HepG2 (cell line): ENCODE measurements around the gene MBLAC1. TPM values are rescaled to one million over a fixed set of nuclear protein-coding genes. Genes with fewer than 3 reads are reported as not detected.
A peak's percentile ranks its signal among the peaks of the same experiment; 100 is the strongest.

Experiments
- FOXJ3 ChIP-seq: sonication (generic); formaldehyde crosslinking; IDR thresholded peaks from 2 replicates; pipeline ENCODE4 v1.4.0; 2020; ENCODE audit warnings: missing genetic modification reagents, mild to moderate bottlenecking, borderline replicate concordance
- FOXO4 ChIP-seq: sonication (generic); formaldehyde crosslinking; conservative IDR thresholded peaks from 2 replicates; pipeline ENCODE4 v1.8.1; 2023; ENCODE audit warnings: missing genetic modification reagents
- JUN ChIP-seq: sonication (generic); formaldehyde crosslinking; IDR thresholded peaks from 2 replicates; pipeline ENCODE4 v1.4.0; 2020; ENCODE audit warnings: mild to moderate bottlenecking, missing genetic modification reagents
- KLF16 ChIP-seq, 2 experiments: sonication (generic) in 1 of 2; formaldehyde crosslinking in 1 of 2; IDR thresholded peaks; 2 replicates each; pipeline versions ENCODE4 v1.6.1 to v1.8.0; 2016 to 2023; ENCODE audit warnings: missing genetic modification reagents in 2 of 2, missing compliant biosample characterization in 1 of 2
- STAT6 ChIP-seq: sonication (generic); formaldehyde crosslinking; IDR thresholded peaks from 2 replicates; pipeline ENCODE4 v1.4.0; 2020; ENCODE audit warnings: missing genetic modification reagents, mild to moderate bottlenecking, borderline replicate concordance
- ZNF761 ChIP-seq: sonication (generic); formaldehyde crosslinking; conservative IDR thresholded peaks from 2 replicates; pipeline ENCODE4 v1.4.0; 2020; ENCODE audit warnings: mild to moderate bottlenecking, missing genetic modification reagents
- polyA plus RNA-seq, 8 experiments: library from polyadenylated mRNA; depleted of rRNA in 3 of 8; stranded (reverse) in 7 of 8; unstranded in 1 of 8; fragments of >200 nt; fragmentation: Illumina TruSeq in 4 of 8; extraction: Trizol in 4 of 8; gene quantifications; 2 replicates each; pipeline versions ENCODE4 v1.2.1 to v1.2.3, GENCODE V29; 2011 to 2016; ENCODE audit warnings: low read depth in 4 of 8, missing spikeins in 1 of 8, mixed read lengths in 1 of 8; ENCODE audit not compliant: insufficient read depth in 1 of 8
- total RNA-seq, 5 experiments: library from RNA; depleted of rRNA; stranded (reverse); fragments of >200 nt; fragmentation: Illumina TruSeq; extraction: Trizol; gene quantifications; 2 replicates each; pipeline ENCODE4 v1.2.3, GENCODE V29; 2016; ENCODE audit warnings: low read depth in 1 of 5
- TF ChIP-seq, protein P1 (sequence below): sonication (generic); formaldehyde crosslinking; IDR thresholded peaks from 2 replicates; pipeline ENCODE4 v1.4.0; 2020; ENCODE audit warnings: mild to moderate bottlenecking, low read depth, missing genetic modification reagents
- TF ChIP-seq, protein P2 (sequence below): sonication (generic); formaldehyde crosslinking; IDR thresholded peaks from 2 replicates; pipeline ENCODE4 v1.5.0; 2020; ENCODE audit warnings: mild to moderate bottlenecking, missing genetic modification reagents
- TF ChIP-seq, protein P3 (sequence below): sonication (generic); formaldehyde crosslinking; IDR thresholded peaks from 2 replicates; pipeline ENCODE4 v1.4.0; 2020; ENCODE audit warnings: missing genetic modification reagents
- TF ChIP-seq, protein P4 (sequence below): sonication (generic); formaldehyde crosslinking; IDR thresholded peaks from 2 replicates; pipeline ENCODE4 v1.5.1; 2020; ENCODE audit warnings: mild to moderate bottlenecking, missing genetic modification reagents, borderline replicate concordance

Gene MBLAC1
- total and polyA plus RNA-seq, 2 of the 13 experiments (the other 11 are each of a cell fraction or from before 2014, with no cell fraction given) = 0.79 to 2.1 TPM

- TF ChIP-seq JUN (CRISPR knock-in tag) = 0 out of 2 replicates have a peak, but pooled peaks have one; percentile 5
- TF ChIP-seq, protein P1, sequence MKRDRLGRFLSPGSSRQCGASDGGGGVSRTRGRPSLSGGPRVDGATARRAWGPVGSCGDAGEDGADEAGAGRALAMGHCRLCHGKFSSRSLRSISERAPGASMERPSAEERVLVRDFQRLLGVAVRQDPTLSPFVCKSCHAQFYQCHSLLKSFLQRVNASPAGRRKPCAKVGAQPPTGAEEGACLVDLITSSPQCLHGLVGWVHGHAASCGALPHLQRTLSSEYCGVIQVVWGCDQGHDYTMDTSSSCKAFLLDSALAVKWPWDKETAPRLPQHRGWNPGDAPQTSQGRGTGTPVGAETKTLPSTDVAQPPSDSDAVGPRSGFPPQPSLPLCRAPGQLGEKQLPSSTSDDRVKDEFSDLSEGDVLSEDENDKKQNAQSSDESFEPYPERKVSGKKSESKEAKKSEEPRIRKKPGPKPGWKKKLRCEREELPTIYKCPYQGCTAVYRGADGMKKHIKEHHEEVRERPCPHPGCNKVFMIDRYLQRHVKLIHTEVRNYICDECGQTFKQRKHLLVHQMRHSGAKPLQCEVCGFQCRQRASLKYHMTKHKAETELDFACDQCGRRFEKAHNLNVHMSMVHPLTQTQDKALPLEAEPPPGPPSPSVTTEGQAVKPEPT (CRISPR knock-in tag) = 0 out of 2 replicates have a peak, but pooled peaks have one; percentile 52
- TF ChIP-seq, protein P2, sequence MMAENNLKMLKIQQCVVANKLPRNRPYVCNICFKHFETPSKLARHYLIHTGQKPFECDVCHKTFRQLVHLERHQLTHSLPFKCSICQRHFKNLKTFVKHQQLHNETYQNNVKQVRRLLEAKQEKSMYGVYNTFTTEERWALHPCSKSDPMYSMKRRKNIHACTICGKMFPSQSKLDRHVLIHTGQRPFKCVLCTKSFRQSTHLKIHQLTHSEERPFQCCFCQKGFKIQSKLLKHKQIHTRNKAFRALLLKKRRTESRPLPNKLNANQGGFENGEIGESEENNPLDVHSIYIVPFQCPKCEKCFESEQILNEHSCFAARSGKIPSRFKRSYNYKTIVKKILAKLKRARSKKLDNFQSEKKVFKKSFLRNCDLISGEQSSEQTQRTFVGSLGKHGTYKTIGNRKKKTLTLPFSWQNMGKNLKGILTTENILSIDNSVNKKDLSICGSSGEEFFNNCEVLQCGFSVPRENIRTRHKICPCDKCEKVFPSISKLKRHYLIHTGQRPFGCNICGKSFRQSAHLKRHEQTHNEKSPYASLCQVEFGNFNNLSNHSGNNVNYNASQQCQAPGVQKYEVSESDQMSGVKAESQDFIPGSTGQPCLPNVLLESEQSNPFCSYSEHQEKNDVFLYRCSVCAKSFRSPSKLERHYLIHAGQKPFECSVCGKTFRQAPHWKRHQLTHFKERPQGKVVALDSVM (CRISPR knock-in tag) = no peak; the same call in 1 of the 2 replicates
- no peak for TF ChIP-seq FOXJ3 (CRISPR knock-in tag)
- 0 out of 2 replicates have a peak, but pooled peaks have one; percentile 15 for TF ChIP-seq STAT6 (CRISPR knock-in tag)
- no peak; a peak in 1 of 4 replicates for TF ChIP-seq KLF16 (CRISPR knock-in tag; IDR thresholded peaks at IDR 0.05)
- 0 out of 2 replicates have a peak, but pooled peaks have one; percentile 34 for TF ChIP-seq ZNF761 (CRISPR knock-in tag)
- TF ChIP-seq, protein P3, sequence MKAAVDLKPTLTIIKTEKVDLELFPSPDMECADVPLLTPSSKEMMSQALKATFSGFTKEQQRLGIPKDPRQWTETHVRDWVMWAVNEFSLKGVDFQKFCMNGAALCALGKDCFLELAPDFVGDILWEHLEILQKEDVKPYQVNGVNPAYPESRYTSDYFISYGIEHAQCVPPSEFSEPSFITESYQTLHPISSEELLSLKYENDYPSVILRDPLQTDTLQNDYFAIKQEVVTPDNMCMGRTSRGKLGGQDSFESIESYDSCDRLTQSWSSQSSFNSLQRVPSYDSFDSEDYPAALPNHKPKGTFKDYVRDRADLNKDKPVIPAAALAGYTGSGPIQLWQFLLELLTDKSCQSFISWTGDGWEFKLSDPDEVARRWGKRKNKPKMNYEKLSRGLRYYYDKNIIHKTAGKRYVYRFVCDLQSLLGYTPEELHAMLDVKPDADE (CRISPR knock-in tag) = 0 out of 2 replicates have a peak, but pooled peaks have one; percentile 49
- no peak for TF ChIP-seq FOXO4
- TF ChIP-seq, protein P4, sequence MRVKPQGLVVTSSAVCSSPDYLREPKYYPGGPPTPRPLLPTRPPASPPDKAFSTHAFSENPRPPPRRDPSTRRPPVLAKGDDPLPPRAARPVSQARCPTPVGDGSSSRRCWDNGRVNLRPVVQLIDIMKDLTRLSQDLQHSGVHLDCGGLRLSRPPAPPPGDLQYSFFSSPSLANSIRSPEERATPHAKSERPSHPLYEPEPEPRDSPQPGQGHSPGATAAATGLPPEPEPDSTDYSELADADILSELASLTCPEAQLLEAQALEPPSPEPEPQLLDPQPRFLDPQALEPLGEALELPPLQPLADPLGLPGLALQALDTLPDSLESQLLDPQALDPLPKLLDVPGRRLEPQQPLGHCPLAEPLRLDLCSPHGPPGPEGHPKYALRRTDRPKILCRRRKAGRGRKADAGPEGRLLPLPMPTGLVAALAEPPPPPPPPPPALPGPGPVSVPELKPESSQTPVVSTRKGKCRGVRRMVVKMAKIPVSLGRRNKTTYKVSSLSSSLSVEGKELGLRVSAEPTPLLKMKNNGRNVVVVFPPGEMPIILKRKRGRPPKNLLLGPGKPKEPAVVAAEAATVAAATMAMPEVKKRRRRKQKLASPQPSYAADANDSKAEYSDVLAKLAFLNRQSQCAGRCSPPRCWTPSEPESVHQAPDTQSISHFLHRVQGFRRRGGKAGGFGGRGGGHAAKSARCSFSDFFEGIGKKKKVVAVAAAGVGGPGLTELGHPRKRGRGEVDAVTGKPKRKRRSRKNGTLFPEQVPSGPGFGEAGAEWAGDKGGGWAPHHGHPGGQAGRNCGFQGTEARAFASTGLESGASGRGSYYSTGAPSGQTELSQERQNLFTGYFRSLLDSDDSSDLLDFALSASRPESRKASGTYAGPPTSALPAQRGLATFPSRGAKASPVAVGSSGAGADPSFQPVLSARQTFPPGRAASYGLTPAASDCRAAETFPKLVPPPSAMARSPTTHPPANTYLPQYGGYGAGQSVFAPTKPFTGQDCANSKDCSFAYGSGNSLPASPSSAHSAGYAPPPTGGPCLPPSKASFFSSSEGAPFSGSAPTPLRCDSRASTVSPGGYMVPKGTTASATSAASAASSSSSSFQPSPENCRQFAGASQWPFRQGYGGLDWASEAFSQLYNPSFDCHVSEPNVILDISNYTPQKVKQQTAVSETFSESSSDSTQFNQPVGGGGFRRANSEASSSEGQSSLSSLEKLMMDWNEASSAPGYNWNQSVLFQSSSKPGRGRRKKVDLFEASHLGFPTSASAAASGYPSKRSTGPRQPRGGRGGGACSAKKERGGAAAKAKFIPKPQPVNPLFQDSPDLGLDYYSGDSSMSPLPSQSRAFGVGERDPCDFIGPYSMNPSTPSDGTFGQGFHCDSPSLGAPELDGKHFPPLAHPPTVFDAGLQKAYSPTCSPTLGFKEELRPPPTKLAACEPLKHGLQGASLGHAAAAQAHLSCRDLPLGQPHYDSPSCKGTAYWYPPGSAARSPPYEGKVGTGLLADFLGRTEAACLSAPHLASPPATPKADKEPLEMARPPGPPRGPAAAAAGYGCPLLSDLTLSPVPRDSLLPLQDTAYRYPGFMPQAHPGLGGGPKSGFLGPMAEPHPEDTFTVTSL = no peak; the same call in 1 of the 2 replicates
Observed at GRCh38 chr7:100126931-100127865, at the start of gene MBLAC1 (continued).
